ENCODE results near the gene MROH7.

- TF ChIP-seq CTCF (IDR thresholded peaks at IDR 0.05; ENCODE audit: poor library complexity), result no peak
- no peak for TF ChIP-seq EZH2 (IDR thresholded peaks at IDR 0.05; ENCODE audit: borderline replicate concordance)
Observed at GRCh38 chr1:54600947-54601721, 40.5 kb upstream of the MROH7 start.
